ENCODE measurements around the gene UBE2D4.

Gene UBE2D4

DNA sequence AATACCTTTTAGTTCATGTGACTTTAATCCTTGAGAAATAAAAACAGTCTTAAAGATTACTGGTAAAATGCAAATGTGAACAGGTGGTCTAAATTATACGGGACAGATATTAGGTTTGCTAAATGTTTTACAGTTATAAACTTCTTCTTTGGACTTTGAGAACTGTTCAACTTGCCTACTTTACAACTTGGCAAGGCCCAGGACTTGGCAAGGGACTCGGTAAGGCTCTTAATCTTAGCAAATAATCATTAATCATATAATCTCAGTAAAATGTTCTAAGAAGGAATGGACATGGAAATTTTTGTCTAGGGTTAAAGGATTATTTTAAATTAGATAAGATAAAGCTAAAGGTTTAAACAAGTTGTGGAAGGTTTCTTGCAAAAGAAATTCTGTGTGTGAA, 4.8 kb upstream of the UBE2D4 start:
- Histone ChIP-seq H3K36me3 (ENCODE audit: control insufficient read depth in 1 of 2, insufficient read depth in 2 of 2, low read length in 2 of 2) (no peaks in the 10 kb centered on the region), H2AK5ac (ENCODE audit: low read length) (no peak overlapping the region), H3K4me3 (ENCODE audit: low read depth, low read length) (no peak overlapping the region), H3K9me3 (ENCODE audit: insufficient read depth, low read depth, low read length) (peaks cover 2% of the 10 kb centered on the region), H3K79me1 (ENCODE audit: low read length) (peaks cover 2% of the 10 kb centered on the region), H2BK5ac (ENCODE audit: low read depth, low read length, poor library complexity) (no peak overlapping the region), H4K91ac (ENCODE audit: low read depth, low read length) (no peak overlapping the region), H3K4ac (ENCODE audit: low read depth, low read length) (no peak overlapping the region), H4K8ac (ENCODE audit: low read depth, low read length) (no peak overlapping the region), H3K27me3 (ENCODE audit: insufficient read depth, low read length) (no peaks in the 10 kb centered on the region), H3K9ac (ENCODE audit: low read length) (no peak overlapping the region), H3K23ac (ENCODE audit: low read length) (no peak overlapping the region), H3K18ac (ENCODE audit: low read length) (no peak overlapping the region), H3K79me2 (ENCODE audit: control insufficient read depth, insufficient read depth, low read length, poor library complexity) (peaks cover under 1% of the 10 kb centered on the region), H2BK120ac (ENCODE audit: insufficient read depth, low read length, poor library complexity) (no peak overlapping the region), H2AFZ (ENCODE audit: insufficient read depth, low read length, poor library complexity) (no peak overlapping the region), H3K4me1 (ENCODE audit: control insufficient read depth in 1 of 2, insufficient read depth in 2 of 2, low read length in 2 of 2) (peaks cover 4% of the 10 kb centered on the region in 2 experiments), H2BK12ac (ENCODE audit: low read length) (no peak overlapping the region), H4K12ac (ENCODE audit: low read depth, low read length) (no peak overlapping the region), H3K4me2 (ENCODE audit: low read length) (no peak overlapping the region), H3K27ac (ENCODE audit: low read depth, low read length) (no peak overlapping the region), H3K14ac (ENCODE audit: low read length) (no peak overlapping the region)
- no CpG with 5 or more reads among the region's 2 CpGs for WGBS (ENCODE audit: extremely low coverage, insufficient coverage, insufficient read length)
- DNase-seq, result no peak

- Histone ChIP-seq H3K4me2 (ENCODE audit: low read length) (no peak overlapping the region), H3K18ac (ENCODE audit: low read length) (no peak overlapping the region), H3K23ac (ENCODE audit: low read length) (no peak overlapping the region), H3K4me1 (ENCODE audit: control insufficient read depth in 1 of 2, insufficient read depth in 2 of 2, low read length in 2 of 2) (peaks cover 4% of the 10 kb centered on the region in 2 experiments), H2AK5ac (ENCODE audit: low read length) (no peak overlapping the region), H4K8ac (ENCODE audit: low read depth, low read length) (no peak overlapping the region), H2BK5ac (ENCODE audit: low read depth, low read length, poor library complexity) (no peak overlapping the region), H3K4me3 (ENCODE audit: low read depth, low read length) (no peak overlapping the region), H3K36me3 (ENCODE audit: control insufficient read depth in 1 of 2, insufficient read depth in 2 of 2, low read length in 2 of 2) (no peaks in the 10 kb centered on the region), H3K79me1 (ENCODE audit: low read length) (peaks cover 2% of the 10 kb centered on the region), H3K4ac (ENCODE audit: low read depth, low read length) (no peak overlapping the region), H4K91ac (ENCODE audit: low read depth, low read length) (no peak overlapping the region), H3K14ac (ENCODE audit: low read length) (no peak overlapping the region), H2BK12ac (ENCODE audit: low read length) (no peak overlapping the region), H3K27me3 (ENCODE audit: insufficient read depth, low read length) (no peaks in the 10 kb centered on the region), H2AFZ (ENCODE audit: insufficient read depth, low read length, poor library complexity) (no peak overlapping the region), H3K27ac (ENCODE audit: low read depth, low read length) (no peak overlapping the region), H4K12ac (ENCODE audit: low read depth, low read length) (no peak overlapping the region), H3K9ac (ENCODE audit: low read length) (no peak overlapping the region), H3K79me2 (ENCODE audit: control insufficient read depth, insufficient read depth, low read length, poor library complexity) (peaks cover 2% of the 10 kb centered on the region), H2BK120ac (ENCODE audit: insufficient read depth, low read length, poor library complexity) (no peak overlapping the region), H3K9me3 (ENCODE audit: insufficient read depth, low read depth, low read length) (no peaks in the 10 kb centered on the region)
- WGBS (ENCODE audit: extremely low coverage, insufficient coverage, insufficient read length), result no CpG with 5 or more reads among the region's 4 CpGs
- DNase-seq, result no peak
Measured at GRCh38 chr7:43922726-43923125, 3.5 kb upstream of the UBE2D4 start.

DNA sequence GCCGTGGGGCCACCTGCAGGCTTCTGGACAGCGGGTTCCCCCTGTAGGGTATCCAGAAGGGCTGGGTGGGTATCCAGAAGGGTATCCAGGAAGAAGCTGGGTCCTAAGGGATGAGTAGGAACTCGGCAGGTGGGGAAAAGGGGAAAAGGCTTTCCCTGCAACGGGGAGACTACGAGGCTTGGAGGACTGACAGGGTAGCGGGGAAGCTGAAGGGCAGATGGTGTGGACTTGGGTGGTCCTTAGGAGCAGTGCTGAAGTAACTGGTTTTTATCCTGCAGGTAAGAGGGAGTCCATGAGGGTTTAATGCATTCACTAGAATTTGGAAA, 525 bp downstream of the UBE2D4 start:
- no peak for DNase-seq
- Histone ChIP-seq H3K23ac (ENCODE audit: low read length) (no peak overlapping the region), H3K36me3 (ENCODE audit: control insufficient read depth in 1 of 2, insufficient read depth in 2 of 2, low read length in 2 of 2) (no peaks in the 10 kb centered on the region), H3K27me3 (ENCODE audit: insufficient read depth, low read length) (no peaks in the 10 kb centered on the region), H3K79me1 (ENCODE audit: low read length) (peaks cover 2% of the 10 kb centered on the region), H3K9ac (ENCODE audit: low read length) (no peak overlapping the region), H4K91ac (ENCODE audit: low read depth, low read length) (no peak overlapping the region), H3K9me3 (ENCODE audit: insufficient read depth, low read depth, low read length) (peaks cover 2% of the 10 kb centered on the region), H3K18ac (ENCODE audit: low read length) (no peak overlapping the region), H3K4me1 (ENCODE audit: control insufficient read depth in 1 of 2, insufficient read depth in 2 of 2, low read length in 2 of 2) (peaks cover 4% of the 10 kb centered on the region in 2 experiments), H2BK12ac (ENCODE audit: low read length) (no peak overlapping the region), H3K27ac (ENCODE audit: low read depth, low read length) (no peak overlapping the region), H2AFZ (ENCODE audit: insufficient read depth, low read length, poor library complexity) (peak overlapping the region; percentile 89), H3K79me2 (ENCODE audit: control insufficient read depth, insufficient read depth, low read length, poor library complexity) (peaks cover 2% of the 10 kb centered on the region), H3K4ac (ENCODE audit: low read depth, low read length) (no peak overlapping the region), H4K12ac (ENCODE audit: low read depth, low read length) (no peak overlapping the region), H3K4me3 (ENCODE audit: low read depth, low read length) (peak overlapping the region; percentile 75), H3K4me2 (ENCODE audit: low read length) (peak overlapping the region; percentile 88), H2BK120ac (ENCODE audit: insufficient read depth, low read length, poor library complexity) (no peak overlapping the region), H3K14ac (ENCODE audit: low read length) (no peak overlapping the region), H2AK5ac (ENCODE audit: low read length) (no peak overlapping the region), H2BK5ac (ENCODE audit: low read depth, low read length, poor library complexity) (no peak overlapping the region), H4K8ac (ENCODE audit: low read depth, low read length) (peak overlapping the region; percentile 78)
- WGBS (ENCODE audit: extremely low coverage, insufficient coverage, insufficient read length), result no CpG with 5 or more reads among the region's 6 CpGs

GRCh38 chr7:43927810-43928209, 1.6 kb downstream of the UBE2D4 start:
- no CpG with 5 or more reads among the region's 4 CpGs for WGBS (ENCODE audit: extremely low coverage, insufficient coverage, insufficient read length)

More at GRCh38 chr7:43927810-43928209, 1.6 kb downstream of the UBE2D4 start:
- Histone ChIP-seq H2AFZ (ENCODE audit: insufficient read depth, low read length, poor library complexity) (no peak overlapping the region), H2AK5ac (ENCODE audit: low read length) (no peak overlapping the region), H2BK5ac (ENCODE audit: low read depth, low read length, poor library complexity) (no peak overlapping the region), H3K27me3 (ENCODE audit: insufficient read depth, low read length) (no peaks in the 10 kb centered on the region), H4K91ac (ENCODE audit: low read depth, low read length) (no peak overlapping the region), H3K4me2 (ENCODE audit: low read length) (no peak overlapping the region), H3K14ac (ENCODE audit: low read length) (no peak overlapping the region), H3K9ac (ENCODE audit: low read length) (no peak overlapping the region), H3K4ac (ENCODE audit: low read depth, low read length) (no peak overlapping the region), H4K8ac (ENCODE audit: low read depth, low read length) (no peak overlapping the region), H3K4me3 (ENCODE audit: low read depth, low read length) (no peak overlapping the region), H4K12ac (ENCODE audit: low read depth, low read length) (no peak overlapping the region), H2BK120ac (ENCODE audit: insufficient read depth, low read length, poor library complexity) (no peak overlapping the region), H3K9me3 (ENCODE audit: insufficient read depth, low read depth, low read length) (peaks cover 2% of the 10 kb centered on the region), H3K23ac (ENCODE audit: low read length) (no peak overlapping the region), H3K27ac (ENCODE audit: low read depth, low read length) (no peak overlapping the region), H3K79me1 (ENCODE audit: low read length) (peaks cover 2% of the 10 kb centered on the region), H3K36me3 (ENCODE audit: control insufficient read depth in 1 of 2, insufficient read depth in 2 of 2, low read length in 2 of 2) (no peaks in the 10 kb centered on the region), H2BK12ac (ENCODE audit: low read length) (no peak overlapping the region), H3K18ac (ENCODE audit: low read length) (no peak overlapping the region), H3K4me1 (ENCODE audit: control insufficient read depth in 1 of 2, insufficient read depth in 2 of 2, low read length in 2 of 2) (peaks cover 4% of the 10 kb centered on the region in 2 experiments), H3K79me2 (ENCODE audit: control insufficient read depth, insufficient read depth, low read length, poor library complexity) (peaks cover 2% of the 10 kb centered on the region)
- no peak for DNase-seq

Data from trophoblast cell (in vitro differentiated cells and primary cell).